HEK293T (cell line): Measurements from ENCODE around the gene AMY1C.
"Not testable (repeated sequence)": the region's sequence is repeated elsewhere in the genome, so short reads cannot be mapped to it uniquely, and the experiment has no call there.

ENCODE experiments used
- ARNT ChIP-seq: fragments of 450-650 bp; IDR thresholded peaks from 2 replicates; pipeline ENCODE4 v1.6.1; 2017; ENCODE audit warnings: mild to moderate bottlenecking
- BHLHE40 ChIP-seq: fragments of 450-650 bp; IDR thresholded peaks from 2 replicates; pipeline ENCODE4 v1.6.1; 2016; ENCODE audit warnings: mild to moderate bottlenecking, moderate library complexity, borderline replicate concordance
- ELF4 ChIP-seq: fragments of 450-650 bp; IDR thresholded peaks from 2 replicates; pipeline ENCODE4 v1.6.1; 2017; ENCODE audit warnings: antibody characterized with exemption
- FOXA1 ChIP-seq: fragments of 450-650 bp; IDR thresholded peaks from 2 replicates; pipeline ENCODE4 v1.6.1; 2016; ENCODE audit warnings: mild to moderate bottlenecking
- FOXK2 ChIP-seq: fragments of 450-650 bp; IDR thresholded peaks from 2 replicates; pipeline ENCODE4 v1.6.1; 2016; ENCODE audit warnings: mild to moderate bottlenecking
- FOXM1 ChIP-seq: fragments of 450-650 bp; IDR thresholded peaks from 2 replicates; pipeline ENCODE4 v1.6.1; 2017; ENCODE audit warnings: mild to moderate bottlenecking, borderline replicate concordance
- HDGF ChIP-seq: fragments of 450-650 bp; IDR thresholded peaks from 2 replicates; pipeline ENCODE4 v1.6.1; 2017; ENCODE audit warnings: antibody characterized with exemption, borderline replicate concordance
- L3MBTL2 ChIP-seq: fragments of 450-650 bp; conservative IDR thresholded peaks from 2 replicates; pipeline ENCODE4 v1.6.1; 2016; ENCODE audit warnings: mild to moderate bottlenecking
- PKNOX1 ChIP-seq: fragments of 450-650 bp; IDR thresholded peaks from 2 replicates; pipeline ENCODE4 v1.6.1; 2016
- SP1 ChIP-seq: fragments of 450-650 bp; IDR thresholded peaks from 2 replicates; pipeline ENCODE4 v1.6.1; 2017
- SUZ12 ChIP-seq: fragments of 450-650 bp; IDR thresholded peaks from 2 replicates; pipeline ENCODE4 v1.6.1; 2016; ENCODE audit warnings: mild to moderate bottlenecking
- ZNF384 ChIP-seq: fragments of 450-650 bp; IDR thresholded peaks from 2 replicates; pipeline ENCODE4 v1.6.1; 2016

GRCh38 chr1:103748273-103748672 is 1.4 kb upstream of the AMY1C start:
- not testable (repeated sequence) for TF ChIP-seq BHLHE40, PKNOX1, ARNT, FOXK2, SP1, ELF4, FOXM1, SUZ12, FOXA1, HDGF, ZNF384, L3MBTL2
